GM12875 (cell line): ENCODE measurements around the gene CCDC83.

Source experiments
- H3K4me3 ChIP-seq: one replicate; pipeline ENCODE4 v1.5.1; 2011; ENCODE audit warnings: low read depth, low read length, control low read depth
- TF ChIP-seq, protein P1 (sequence below): IDR thresholded peaks from 2 replicates; pipeline ENCODE4 v1.5.1; 2011; ENCODE audit warnings: low read depth, mild to moderate bottlenecking, control low read depth, inconsistent platforms, low read length, moderate library complexity, borderline replicate concordance; ENCODE audit not compliant: insufficient read depth

Gene CCDC83

DNA sequence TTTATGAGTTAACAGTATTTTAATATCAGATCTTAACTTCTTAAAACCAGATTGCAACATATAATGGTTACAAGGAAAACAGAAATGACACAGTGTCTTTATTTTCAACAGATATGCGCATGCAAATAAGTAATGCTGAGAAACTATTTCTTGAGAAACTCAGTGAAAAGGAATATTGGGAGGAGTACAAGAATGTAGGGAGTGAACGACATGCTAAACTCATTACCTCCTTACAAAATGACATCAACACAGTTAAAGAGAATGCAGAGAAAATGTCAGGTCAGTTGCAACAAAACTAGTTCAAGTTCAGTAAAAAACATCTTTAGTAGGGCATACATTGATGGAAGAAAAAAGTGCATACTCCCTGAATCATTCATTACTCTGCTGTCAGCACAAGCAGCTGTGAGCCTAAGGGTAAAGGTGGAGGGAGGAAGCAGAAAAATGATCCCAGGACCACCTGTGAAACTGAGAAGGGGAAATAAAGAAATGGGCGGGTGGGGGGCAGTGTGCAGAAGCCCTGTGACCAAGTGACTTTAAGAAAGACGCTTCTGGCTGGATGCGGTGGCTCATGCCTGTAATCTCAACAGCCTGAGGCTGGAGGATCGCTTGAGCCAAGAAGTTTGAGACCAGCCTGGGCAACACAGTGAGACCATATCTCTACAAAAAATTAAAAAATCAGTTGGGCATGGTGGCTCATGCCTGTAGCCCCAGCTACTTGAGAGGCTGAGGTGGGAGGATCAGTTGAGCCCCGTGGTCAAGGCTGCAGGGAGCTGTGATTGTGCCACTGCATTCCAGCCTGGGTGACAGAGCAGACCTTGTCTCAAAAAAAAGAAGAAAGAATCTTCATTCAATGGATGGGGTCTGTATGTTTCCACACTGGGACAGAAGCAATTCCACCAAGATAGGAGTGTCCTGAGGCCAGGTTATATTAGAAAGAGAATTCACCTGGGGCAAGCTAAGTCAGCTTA lies 31.2 kb downstream of the CCDC83 start:
- H3K4me3 ChIP-seq = no peak overlapping the region
- TF ChIP-seq, protein P1, sequence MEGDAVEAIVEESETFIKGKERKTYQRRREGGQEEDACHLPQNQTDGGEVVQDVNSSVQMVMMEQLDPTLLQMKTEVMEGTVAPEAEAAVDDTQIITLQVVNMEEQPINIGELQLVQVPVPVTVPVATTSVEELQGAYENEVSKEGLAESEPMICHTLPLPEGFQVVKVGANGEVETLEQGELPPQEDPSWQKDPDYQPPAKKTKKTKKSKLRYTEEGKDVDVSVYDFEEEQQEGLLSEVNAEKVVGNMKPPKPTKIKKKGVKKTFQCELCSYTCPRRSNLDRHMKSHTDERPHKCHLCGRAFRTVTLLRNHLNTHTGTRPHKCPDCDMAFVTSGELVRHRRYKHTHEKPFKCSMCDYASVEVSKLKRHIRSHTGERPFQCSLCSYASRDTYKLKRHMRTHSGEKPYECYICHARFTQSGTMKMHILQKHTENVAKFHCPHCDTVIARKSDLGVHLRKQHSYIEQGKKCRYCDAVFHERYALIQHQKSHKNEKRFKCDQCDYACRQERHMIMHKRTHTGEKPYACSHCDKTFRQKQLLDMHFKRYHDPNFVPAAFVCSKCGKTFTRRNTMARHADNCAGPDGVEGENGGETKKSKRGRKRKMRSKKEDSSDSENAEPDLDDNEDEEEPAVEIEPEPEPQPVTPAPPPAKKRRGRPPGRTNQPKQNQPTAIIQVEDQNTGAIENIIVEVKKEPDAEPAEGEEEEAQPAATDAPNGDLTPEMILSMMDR = no peak

DNA sequence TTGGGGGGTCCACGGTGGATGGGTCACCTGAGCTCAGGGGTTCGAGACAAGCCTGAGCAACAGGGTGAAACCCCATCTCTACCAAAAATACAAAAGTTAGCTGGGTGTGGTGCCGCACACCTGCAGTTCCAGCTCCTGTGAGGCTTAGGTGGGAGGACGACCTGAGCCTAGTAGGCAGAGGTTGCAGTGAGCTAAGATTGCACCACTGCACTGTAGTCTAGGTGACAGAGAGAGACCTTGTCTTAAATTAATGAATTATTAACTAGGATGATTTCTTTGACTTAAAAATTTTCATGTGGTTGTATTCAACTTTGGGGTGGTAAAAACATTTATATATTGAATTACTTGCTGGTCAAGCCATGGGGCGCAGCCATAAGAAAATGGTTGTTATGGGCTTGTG lies 33.9 kb downstream of the CCDC83 start:
- H3K4me3 ChIP-seq = no peak overlapping the region
- TF ChIP-seq, protein P1 = no peak

DNA sequence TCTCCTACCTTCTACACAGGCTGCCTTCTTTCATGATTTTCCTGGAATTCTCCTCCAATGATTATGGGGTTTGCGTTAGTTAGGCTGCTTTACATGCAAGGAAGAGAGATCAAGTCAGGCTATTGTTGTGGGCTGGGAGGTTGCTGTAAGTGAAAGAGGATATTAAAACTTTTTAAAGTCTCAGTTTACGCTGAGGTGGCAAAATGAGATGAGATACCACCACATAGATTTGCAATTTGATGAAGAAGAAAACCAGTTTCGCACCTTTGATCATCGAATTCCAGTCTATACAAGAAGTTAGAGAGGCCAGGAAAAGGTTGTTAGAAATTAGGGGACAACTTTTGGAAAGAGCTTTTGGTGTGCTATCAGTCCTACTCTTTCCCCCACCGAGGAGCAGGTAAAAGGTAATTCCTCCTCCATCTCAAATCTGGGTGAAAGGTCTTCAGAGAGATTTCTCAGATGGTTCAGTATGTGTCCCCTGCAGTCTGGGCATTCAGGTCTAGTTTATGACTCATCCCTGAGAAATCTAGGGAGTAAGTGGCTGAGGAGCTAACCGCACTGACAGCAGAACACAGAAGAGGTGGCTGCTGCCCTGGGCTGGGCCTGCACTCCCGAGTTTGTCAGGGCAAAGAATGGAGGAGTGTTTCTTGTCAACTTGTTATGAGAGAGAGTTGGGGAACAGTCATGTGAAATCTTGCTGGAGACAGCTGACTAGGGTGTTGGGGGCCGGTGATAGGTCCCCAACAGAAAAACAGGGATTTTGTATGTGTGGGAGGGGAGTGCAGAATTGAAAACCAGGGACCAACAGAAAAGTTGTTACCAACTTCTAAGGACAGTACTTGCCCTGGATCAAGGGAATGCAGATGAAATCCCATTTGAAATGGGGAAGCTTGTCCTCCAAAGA lies 34.7 kb downstream of the CCDC83 start:
- no peak overlapping the region for H3K4me3 ChIP-seq
- TF ChIP-seq, protein P1 = no peak

DNA sequence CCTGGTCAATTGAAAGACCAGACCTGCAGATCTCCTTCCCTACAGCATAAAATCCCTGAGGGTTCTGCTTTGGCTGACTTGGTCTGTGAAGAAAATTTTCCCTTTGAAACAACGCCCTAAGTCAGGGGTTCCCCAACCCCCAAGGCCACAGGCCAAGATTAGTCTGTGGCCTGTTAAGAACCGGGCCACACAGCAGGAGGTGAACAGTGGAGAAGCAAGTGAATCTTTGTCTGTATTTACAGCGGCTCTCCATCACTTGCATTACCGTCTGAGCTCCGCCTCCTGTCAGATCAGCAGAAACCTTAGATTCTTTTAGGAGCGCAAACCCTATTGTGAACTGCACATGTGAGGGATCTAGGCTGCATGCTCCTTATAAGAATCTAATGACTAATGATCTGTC lies 38.2 kb downstream of the CCDC83 start:
- TF ChIP-seq, protein P1 = no peak
- no peak overlapping the region for H3K4me3 ChIP-seq

DNA sequence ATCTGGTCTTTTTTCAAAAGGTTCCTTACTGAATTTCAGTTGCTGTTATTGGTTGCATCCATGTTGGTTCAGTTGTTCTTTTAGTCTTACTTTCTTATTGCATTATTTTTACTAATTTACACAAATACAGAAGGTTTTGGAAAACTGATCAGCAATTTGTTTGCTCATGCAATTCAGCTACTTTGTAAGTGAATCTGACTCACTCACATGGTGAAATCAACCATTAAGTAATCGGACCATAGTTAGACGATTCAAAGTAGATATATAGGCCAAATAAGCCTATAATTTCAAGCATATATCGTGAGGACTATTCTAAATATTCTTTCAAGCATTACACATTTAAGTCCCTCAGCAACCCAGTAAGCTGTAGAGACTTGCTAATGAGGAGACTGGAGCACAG lies 41.7 kb downstream of the CCDC83 start:
- H3K4me3 ChIP-seq = no peak overlapping the region
- TF ChIP-seq, protein P1 = no peak

DNA sequence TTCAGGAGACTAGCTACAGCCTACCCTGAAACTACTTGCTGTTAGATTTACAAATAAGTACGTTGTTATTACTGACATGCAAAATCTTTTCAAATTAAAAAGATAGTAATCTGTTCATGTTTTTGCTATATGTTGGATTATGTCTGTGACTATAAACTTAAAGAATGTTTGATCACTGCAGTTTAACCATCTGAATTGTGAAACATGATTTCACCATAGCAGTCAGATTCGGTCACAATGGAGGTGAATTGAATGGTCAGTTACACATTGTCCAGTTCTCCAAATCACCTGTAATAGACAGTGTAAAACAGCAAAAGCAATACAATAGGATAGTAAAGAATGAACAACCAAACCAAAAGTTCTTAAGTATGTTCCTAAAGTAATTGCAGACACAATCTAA lies 43.3 kb downstream of the CCDC83 start:
- TF ChIP-seq, protein P1 = no peak
- no peak overlapping the region for H3K4me3 ChIP-seq
